HEK293T (cell line): ENCODE results near the gene SENP8.

Experiments
- CTCF ChIA-PET: fragments of 350-600 bp; formaldehyde crosslinking; extraction: SDS; loops from one replicate; lab custom pipeline; 2021; ENCODE audit warnings: antibody characterized with exemption, inconsistent platforms; lab: Yijun Ruan, JAX
- POLR2A ChIA-PET: fragments of 350-600 bp; formaldehyde crosslinking; extraction: SDS; loops from one replicate; lab custom pipeline; 2020; ENCODE audit warnings: antibody characterized with exemption, inconsistent platforms; lab: Yijun Ruan, JAX
- DNase-seq: peaks from one replicate; pipeline ENCODE4 v3.0.0; 2012; ENCODE audit warnings: mixed read lengths; ENCODE audit errors: extremely low spot score
- ARNT ChIP-seq: fragments of 450-650 bp; IDR thresholded peaks from 2 replicates; pipeline ENCODE4 v1.6.1; 2017; ENCODE audit warnings: mild to moderate bottlenecking
- BHLHE40 ChIP-seq: fragments of 450-650 bp; IDR thresholded peaks from 2 replicates; pipeline ENCODE4 v1.6.1; 2016; ENCODE audit warnings: mild to moderate bottlenecking, moderate library complexity, borderline replicate concordance
- CTBP1 ChIP-seq: fragments of 450-650 bp; IDR thresholded peaks from 2 replicates; pipeline ENCODE4 v1.6.1; 2016; ENCODE audit warnings: borderline replicate concordance
- ELF4 ChIP-seq: fragments of 450-650 bp; IDR thresholded peaks from 2 replicates; pipeline ENCODE4 v1.6.1; 2017; ENCODE audit warnings: antibody characterized with exemption
- FOXA1 ChIP-seq: fragments of 450-650 bp; IDR thresholded peaks from 2 replicates; pipeline ENCODE4 v1.6.1; 2016; ENCODE audit warnings: mild to moderate bottlenecking
- FOXK2 ChIP-seq: fragments of 450-650 bp; IDR thresholded peaks from 2 replicates; pipeline ENCODE4 v1.6.1; 2016; ENCODE audit warnings: mild to moderate bottlenecking
- FOXM1 ChIP-seq: fragments of 450-650 bp; IDR thresholded peaks from 2 replicates; pipeline ENCODE4 v1.6.1; 2017; ENCODE audit warnings: mild to moderate bottlenecking, borderline replicate concordance
- HDGF ChIP-seq: fragments of 450-650 bp; IDR thresholded peaks from 2 replicates; pipeline ENCODE4 v1.6.1; 2017; ENCODE audit warnings: antibody characterized with exemption, borderline replicate concordance
- L3MBTL2 ChIP-seq: fragments of 450-650 bp; conservative IDR thresholded peaks from 2 replicates; pipeline ENCODE4 v1.6.1; 2016; ENCODE audit warnings: mild to moderate bottlenecking
- LEF1 ChIP-seq: fragments of 450-650 bp; IDR thresholded peaks from 2 replicates; pipeline ENCODE4 v1.6.1; 2017; ENCODE audit warnings: mild to moderate bottlenecking, borderline replicate concordance
- NFRKB ChIP-seq: fragments of 450-650 bp; IDR thresholded peaks from 2 replicates; pipeline ENCODE4 v1.6.1; 2016; ENCODE audit warnings: mild to moderate bottlenecking, moderate library complexity
- PKNOX1 ChIP-seq: fragments of 450-650 bp; IDR thresholded peaks from 2 replicates; pipeline ENCODE4 v1.6.1; 2016
- SP1 ChIP-seq: fragments of 450-650 bp; IDR thresholded peaks from 2 replicates; pipeline ENCODE4 v1.6.1; 2017
- SUZ12 ChIP-seq: fragments of 450-650 bp; IDR thresholded peaks from 2 replicates; pipeline ENCODE4 v1.6.1; 2016; ENCODE audit warnings: mild to moderate bottlenecking
- TARDBP ChIP-seq: fragments of 450-650 bp; IDR thresholded peaks from 2 replicates; pipeline ENCODE4 v1.6.1; 2016
- ZNF384 ChIP-seq: fragments of 450-650 bp; IDR thresholded peaks from 2 replicates; pipeline ENCODE4 v1.6.1; 2016

The SENP8 gene

GRCh38 chr15:72116731-72117485, 1.3 kb upstream of the SENP8 start:
- peak; percentile 22 for DNase-seq
- 0 out of 2 replicates have a peak, but pooled peaks have one; percentile 26 for TF ChIP-seq L3MBTL2
- no peak for TF ChIP-seq NFRKB
- ChIA-PET POLR2A (interaction anchor here (1.2 to 2.3 kb wide), 5 partner anchors 11 to 114 kb away, joined by 4 to 18 read pairs (median 6); partner anchors contain the start of gene PKM), CTCF (no interaction called here)

GRCh38 chr15:72117486-72118016, 652 bp upstream of the SENP8 start:
- peak; percentile 61 for DNase-seq
- ChIA-PET POLR2A (interaction anchor here (0.6 to 2.3 kb wide), 18 partner anchors 10 to 1947 kb away, joined by 3 to 18 read pairs (median 4); partner anchors contain the start of gene PKM), CTCF (interaction anchor here (0.6 kb wide), 1 partner anchor 363 kb away, joined by 3 read pairs; no protein-coding TSS in a partner anchor)
- no peak for TF ChIP-seq NFRKB
- TF ChIP-seq SP1 = no peak
- no peak for TF ChIP-seq ARNT

GRCh38 chr15:72124218-72124617, 6.0 kb downstream of the SENP8 start:
- ChIA-PET CTCF (no interaction called here), POLR2A (no interaction called here)
- no peak for TF ChIP-seq SP1
- TF ChIP-seq NFRKB = no peak
- no peak for TF ChIP-seq CTBP1
- TF ChIP-seq ARNT = no peak
- TF ChIP-seq ZNF384 = no peak
- no peak for TF ChIP-seq FOXM1
- no peak for TF ChIP-seq PKNOX1
- TF ChIP-seq FOXA1 = no peak
- no peak for TF ChIP-seq BHLHE40
- no peak for TF ChIP-seq ELF4
- TF ChIP-seq LEF1 = no peak
- TF ChIP-seq SUZ12 = no peak
- TF ChIP-seq FOXK2 = no peak
- no peak for TF ChIP-seq L3MBTL2
- TF ChIP-seq HDGF = no peak
- no peak for TF ChIP-seq TARDBP
- no peak for DNase-seq

GRCh38 chr15:72127724-72128322, 9.6 kb downstream of the SENP8 start:
- POLR2A ChIA-PET = interaction anchor here (1.2 to 2.5 kb wide), 2 partner anchors 8 to 10 kb away, joined by 4 to 18 read pairs; partner anchors contain the start of genes MYO9A and SENP8

GRCh38 chr15:72128359-72128758, 10.2 kb downstream of the SENP8 start:
- POLR2A ChIA-PET = interaction anchor here (2.5 kb wide), 1 partner anchor 11 kb away, joined by 18 read pairs; the partner anchor contains the start of genes MYO9A and SENP8
- no peak for DNase-seq

More at GRCh38 chr15:72127724-72128322, 9.6 kb downstream of the SENP8 start:
- no peak for DNase-seq
- CTCF ChIA-PET = no interaction called here
- TF ChIP-seq ZNF384 (no peak), LEF1 (no peak), FOXK2 (no peak), CTBP1 (no peak), L3MBTL2 (no peak), SUZ12 (no peak)

GRCh38 chr15:72130272-72130671, 12.1 kb downstream of the SENP8 start:
- peak; percentile 33; the same call in 1 of the 2 replicates for TF ChIP-seq ZNF384
- TF ChIP-seq HDGF = no peak
- ChIA-PET CTCF (interaction anchor here (0.6 to 0.8 kb wide), 3 partner anchors 13 to 344 kb away, joined by 3 to 5 read pairs (median 4); no protein-coding TSS in a partner anchor), POLR2A (interaction anchor here (0.6 to 1.5 kb wide), 2 partner anchors 12 to 31 kb away, joined by 3 to 5 read pairs; partner anchors contain the start of genes MYO9A and SENP8)
- no peak for DNase-seq

More at GRCh38 chr15:72128359-72128758, 10.2 kb downstream of the SENP8 start:
- no peak for TF ChIP-seq BHLHE40
- TF ChIP-seq HDGF = no peak
- TF ChIP-seq ARNT = no peak
- TF ChIP-seq FOXM1 = no peak
- no peak for TF ChIP-seq NFRKB
- TF ChIP-seq PKNOX1 = no peak
- CTCF ChIA-PET = no interaction called here

- POLR2A ChIA-PET = no interaction called here
- DNase-seq = no peak
- TF ChIP-seq FOXM1 (no peak), FOXA1 (no peak), NFRKB (no peak), PKNOX1 (no peak), FOXK2 (no peak), HDGF (no peak), ARNT (no peak), TARDBP (no peak)
- CTCF ChIA-PET = no interaction called here
These were observed 13.7 kb downstream of the SENP8 start for GRCh38 chr15:72131922-72132321.
